PFSK-1 (cell line): ENCODE results near the gene SYT8.

Experiments
- POLR2AphosphoS5 ChIP-seq: IDR thresholded peaks from 2 replicates; pipeline ENCODE4 v1.6.1; 2012; ENCODE audit warnings: low read depth, mild to moderate bottlenecking, control low read depth, low read length, moderate library complexity
- REST ChIP-seq, 2 experiments: IDR thresholded peaks; 2 replicates each; pipeline versions ENCODE4 v1.6.1 to v1.8.0; 2011 to 2012; ENCODE audit warnings: low read depth in 2 of 2, low read length in 2 of 2, control low read depth in 1 of 2, inconsistent platforms in 1 of 2, mild to moderate bottlenecking in 1 of 2, moderate library complexity in 1 of 2; ENCODE audit not compliant: insufficient read depth in 1 of 2
- SIN3A ChIP-seq: IDR thresholded peaks from 2 replicates; pipeline ENCODE4 v1.6.1; 2012; ENCODE audit warnings: mild to moderate bottlenecking, low read length, moderate library complexity, borderline replicate concordance; ENCODE audit not compliant: insufficient read depth
- TAF1 ChIP-seq: IDR thresholded peaks from 2 replicates; pipeline ENCODE4 v1.6.1; 2012; ENCODE audit warnings: low read length, control low read depth, borderline replicate concordance; ENCODE audit not compliant: insufficient read depth

- TF ChIP-seq POLR2AphosphoS5 (no peak), TAF1 (no peak), SIN3A (no peak), REST (IDR thresholded peaks at IDR 0.05; ENCODE audit: insufficient read depth in 1 of 2, low read depth in 2 of 2, low read length in 2 of 2) (no peak)
Observed at GRCh38 chr11:1861435-1862411, 26.9 kb downstream of the SYT8 start.
